Endothelial cell (in vitro differentiated cells): ENCODE measurements around the gene AQP12A. TPM values are rescaled to one million over a fixed set of nuclear protein-coding genes. Genes with fewer than 3 reads are reported as not detected.

Experiments
- DNase-seq: peaks from one replicate; pipeline ENCODE4 v3.0.0; 2021; ENCODE audit warnings: low spot score
- H3K27ac Mint-ChIP-seq: one replicate; pipeline ENCODE4 v1.8.0; 2021; ENCODE audit warnings: mixed read lengths, inconsistent platforms; ENCODE audit not compliant: unreplicated experiment
- H3K27me3 Mint-ChIP-seq: one replicate; pipeline ENCODE4 v1.8.0; 2021; ENCODE audit warnings: mild to moderate bottlenecking, moderate library complexity, mixed read lengths, inconsistent platforms; ENCODE audit not compliant: unreplicated experiment
- H3K36me3 Mint-ChIP-seq: one replicate; pipeline ENCODE4 v1.8.0; 2021; ENCODE audit warnings: mild to moderate bottlenecking, low read depth, mixed read lengths, inconsistent platforms; ENCODE audit not compliant: unreplicated experiment
- H3K4me1 Mint-ChIP-seq: one replicate; pipeline ENCODE4 v1.8.0; 2021; ENCODE audit warnings: mild to moderate bottlenecking, mixed read lengths, inconsistent platforms; ENCODE audit not compliant: unreplicated experiment
- H3K4me3 Mint-ChIP-seq: one replicate; pipeline ENCODE4 v1.8.0; 2021; ENCODE audit warnings: mild to moderate bottlenecking, mixed read lengths, inconsistent platforms; ENCODE audit not compliant: unreplicated experiment
- H3K9me3 Mint-ChIP-seq: one replicate; pipeline ENCODE4 v1.8.0; 2021; ENCODE audit warnings: mixed read lengths, inconsistent platforms; ENCODE audit not compliant: unreplicated experiment
- CTCF ChIP-seq: fragments of 200-600 bp; sonication (generic); IDR thresholded peaks from one replicate; pipeline ENCODE4 v1.5.0; 2021; ENCODE audit warnings: antibody characterized with exemption; ENCODE audit not compliant: unreplicated experiment
- total RNA-seq: library from RNA; stranded (reverse); fragmentation: NEBNext Ultra II Directional; extraction: Animal tissue kit (Norgen Biotek cat#: 25700); gene quantifications from one replicate; pipeline ENCODE4 v1.2.1, GENCODE V29; 2021; ENCODE audit not compliant: unreplicated experiment

The AQP12A gene
- total RNA-seq, 1 donor from 2014 or later, result not detected

- Mint-ChIP-seq H3K27ac (no peak overlapping the region), H3K27me3 (peaks cover 7% of the 10 kb centered on the region), H3K4me3 (no peak overlapping the region), H3K36me3 (no peaks in the 10 kb centered on the region), H3K9me3 (no peaks in the 10 kb centered on the region), H3K4me1 (no peaks in the 10 kb centered on the region)
- no peak for TF ChIP-seq CTCF
- DNase-seq, result no peak
These were observed 26.3 kb downstream of the AQP12A start for GRCh38 chr2:240717681-240718581.

GRCh38 chr2:240718896-240719490 is 27.3 kb downstream of the AQP12A start:
- H3K9me3 Mint-ChIP-seq, result no peaks in the 10 kb centered on the region
- TF ChIP-seq CTCF, result no peak
- H3K36me3 Mint-ChIP-seq, result no peaks in the 10 kb centered on the region
- H3K27ac Mint-ChIP-seq, result no peak overlapping the region
- no peak overlapping the region for H3K4me3 Mint-ChIP-seq
- no peaks in the 10 kb centered on the region for H3K4me1 Mint-ChIP-seq
- peaks cover 6% of the 10 kb centered on the region for H3K27me3 Mint-ChIP-seq
- no peak for DNase-seq

GRCh38 chr2:240719676-240720545 is 28.2 kb downstream of the AQP12A start:
- Mint-ChIP-seq H3K27ac (no peak overlapping the region), H3K4me3 (no peak overlapping the region), H3K36me3 (no peaks in the 10 kb centered on the region), H3K4me1 (no peaks in the 10 kb centered on the region), H3K27me3 (peaks cover 6% of the 10 kb centered on the region), H3K9me3 (no peaks in the 10 kb centered on the region)
- DNase-seq, result no peak
- TF ChIP-seq CTCF, result no peak

GRCh38 chr2:240720686-240721595 is 29.3 kb downstream of the AQP12A start:
- no peak overlapping the region for H3K4me3 Mint-ChIP-seq
- DNase-seq, result no peak
- H3K27me3 Mint-ChIP-seq, result peaks cover 6% of the 10 kb centered on the region
- H3K27ac Mint-ChIP-seq, result no peak overlapping the region
- H3K4me1 Mint-ChIP-seq, result no peaks in the 10 kb centered on the region
- no peaks in the 10 kb centered on the region for H3K36me3 Mint-ChIP-seq
- no peak for TF ChIP-seq CTCF
- no peaks in the 10 kb centered on the region for H3K9me3 Mint-ChIP-seq
